Stimulated activated CD4-positive, alpha-beta T cell treated with anti-CD3 and anti-CD28 coated beads, TNF-alpha, amount 100 ng/mL, for 4 hours (primary cell): Measurements from ENCODE around the gene SUN2.

Experiments used
- DNase-seq, 3 experiments: peaks; one replicate each; pipeline ENCODE4 v3.0.0-alpha.2; 2020; ENCODE audit warnings: low read depth in 3 of 3

The SUN2 gene

DNA sequence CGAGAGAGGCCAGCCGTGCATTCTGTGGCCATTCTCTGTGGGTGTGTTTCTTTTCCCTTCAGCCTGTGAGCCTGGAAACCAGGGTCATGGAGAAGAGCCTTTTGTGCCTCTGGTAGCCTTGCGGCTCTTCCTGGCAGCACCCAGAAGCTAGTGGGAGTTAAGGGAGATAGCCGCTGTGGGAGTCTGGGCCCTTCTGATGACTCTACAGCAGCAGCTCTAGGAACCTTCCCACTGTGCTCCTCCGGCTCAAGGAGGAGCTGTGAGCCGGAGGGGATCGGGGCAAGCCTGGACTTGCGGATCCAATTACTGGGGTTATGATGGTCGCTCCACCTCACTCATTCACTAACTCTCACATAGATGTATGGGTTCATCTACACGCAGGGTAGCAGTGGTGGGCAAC, 39.5 kb downstream of the SUN2 start:
- DNase-seq: no peak

DNA sequence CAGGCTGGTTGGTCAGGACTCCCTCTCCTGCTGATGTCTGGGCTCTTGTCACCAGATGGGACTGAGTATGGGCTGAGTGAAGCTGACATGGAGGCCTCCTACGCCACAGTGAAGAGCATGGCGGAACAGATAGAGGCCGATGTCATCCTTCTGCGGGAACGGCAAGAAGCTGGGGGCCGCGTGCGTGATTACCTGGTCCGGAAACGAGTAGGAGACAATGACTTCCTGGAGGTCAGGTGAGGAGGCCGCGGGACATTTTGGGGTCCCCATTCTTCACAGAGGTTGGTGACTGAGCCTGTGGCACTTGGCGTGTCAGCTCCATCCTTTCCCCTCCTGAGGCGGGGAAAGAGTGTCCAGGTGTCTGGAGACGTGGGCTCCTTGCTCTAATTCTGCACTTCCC, 39.9 kb downstream of the SUN2 start:
- DNase-seq: no peak

DNA sequence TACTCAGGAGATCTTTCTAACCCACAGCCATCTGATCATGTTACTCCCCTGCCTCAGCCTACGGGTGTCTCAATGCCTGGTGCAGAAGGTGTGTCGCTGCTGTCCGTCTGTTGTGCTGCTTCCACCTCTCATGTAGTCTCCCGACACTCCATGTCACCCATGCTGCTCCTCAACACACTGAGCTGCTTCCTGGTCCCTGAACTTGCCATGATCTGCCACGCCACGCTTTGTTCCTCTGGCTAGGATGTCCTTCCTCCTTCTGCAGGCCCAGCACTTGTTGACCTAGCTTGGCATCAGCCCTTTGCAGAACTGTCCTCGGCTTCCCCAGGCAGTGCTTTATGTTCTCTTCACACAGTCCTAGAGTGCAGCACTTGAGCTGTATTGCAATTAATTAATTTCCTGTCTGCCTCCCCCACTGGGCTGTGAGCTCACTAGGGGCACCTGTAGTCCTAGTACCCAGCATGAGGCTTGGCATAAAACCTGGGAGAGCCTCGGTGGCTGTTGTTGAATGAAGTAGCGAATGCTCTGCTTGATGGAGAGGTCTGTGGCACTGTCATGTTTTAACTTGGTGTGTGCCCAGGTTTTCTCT, 40.5 kb downstream of the SUN2 start:
- DNase-seq: no peak

GRCh38 chr22:38713921-38714320, 41.9 kb downstream of the SUN2 start:
- DNase-seq: no peak

- no peak for DNase-seq
Observed at GRCh38 chr22:38712486-38713207, 43.2 kb downstream of the SUN2 start.

GRCh38 chr22:38710866-38711265, 44.9 kb downstream of the SUN2 start:
- no peak for DNase-seq

- DNase-seq: no peak
Observed at GRCh38 chr22:38710351-38710750, 45.4 kb downstream of the SUN2 start.

GRCh38 chr22:38709306-38709705, 46.5 kb downstream of the SUN2 start:
- no peak for DNase-seq

DNA sequence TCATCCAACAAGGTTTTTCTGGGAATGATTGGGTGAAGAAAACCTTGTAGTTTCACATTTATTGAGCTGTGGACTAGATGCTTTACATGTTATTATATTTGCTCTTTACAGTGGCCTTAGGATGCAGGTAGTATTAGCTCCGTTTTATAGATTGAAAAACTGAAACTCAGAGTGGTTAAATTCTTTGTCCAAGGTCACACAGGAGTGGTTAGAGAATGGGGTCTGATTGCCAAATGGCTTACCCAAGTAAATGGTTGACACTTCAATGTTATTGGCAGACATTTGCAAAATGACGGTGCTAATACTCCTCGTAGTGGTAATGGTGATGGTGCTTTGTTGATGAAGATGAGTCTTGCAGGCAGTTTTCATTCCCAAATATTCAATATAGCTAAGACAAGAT, 47.8 kb downstream of the SUN2 start:
- DNase-seq: no peak

DNA sequence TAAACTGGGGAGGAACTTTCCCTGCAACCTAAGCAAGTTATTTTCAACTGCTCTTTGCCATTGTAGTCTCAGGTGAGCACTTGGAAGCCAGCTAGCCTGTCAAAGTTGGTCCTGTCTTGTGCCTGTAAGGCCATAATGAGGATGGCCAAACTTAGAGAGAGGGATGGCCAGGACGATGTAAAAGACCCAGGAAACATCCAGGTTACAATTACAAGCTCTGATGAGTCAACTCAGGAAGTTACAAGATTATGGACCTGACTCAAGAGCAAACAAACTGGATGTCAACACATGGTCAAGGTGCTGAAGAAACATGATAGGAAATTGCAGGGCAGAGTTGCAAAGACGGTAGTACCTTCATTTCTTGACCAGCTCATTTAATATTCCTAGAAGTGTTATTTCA, 48.5 kb downstream of the SUN2 start:
- DNase-seq: no peak

DNA sequence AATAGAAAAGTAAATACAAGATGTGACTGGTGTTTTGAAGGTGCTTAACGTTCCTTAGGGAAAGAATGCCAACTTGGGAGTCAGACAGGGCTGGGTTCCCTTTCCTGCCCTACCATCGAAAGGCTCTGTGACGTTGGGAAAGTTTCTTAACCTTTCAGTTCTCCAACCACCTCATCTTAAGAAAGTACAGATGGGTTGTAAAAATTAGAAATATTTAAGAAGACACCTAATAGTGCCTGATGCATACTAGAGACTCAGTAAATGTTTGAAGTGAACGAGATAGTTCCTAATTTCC, 49.0 kb downstream of the SUN2 start:
- no peak for DNase-seq

DNA sequence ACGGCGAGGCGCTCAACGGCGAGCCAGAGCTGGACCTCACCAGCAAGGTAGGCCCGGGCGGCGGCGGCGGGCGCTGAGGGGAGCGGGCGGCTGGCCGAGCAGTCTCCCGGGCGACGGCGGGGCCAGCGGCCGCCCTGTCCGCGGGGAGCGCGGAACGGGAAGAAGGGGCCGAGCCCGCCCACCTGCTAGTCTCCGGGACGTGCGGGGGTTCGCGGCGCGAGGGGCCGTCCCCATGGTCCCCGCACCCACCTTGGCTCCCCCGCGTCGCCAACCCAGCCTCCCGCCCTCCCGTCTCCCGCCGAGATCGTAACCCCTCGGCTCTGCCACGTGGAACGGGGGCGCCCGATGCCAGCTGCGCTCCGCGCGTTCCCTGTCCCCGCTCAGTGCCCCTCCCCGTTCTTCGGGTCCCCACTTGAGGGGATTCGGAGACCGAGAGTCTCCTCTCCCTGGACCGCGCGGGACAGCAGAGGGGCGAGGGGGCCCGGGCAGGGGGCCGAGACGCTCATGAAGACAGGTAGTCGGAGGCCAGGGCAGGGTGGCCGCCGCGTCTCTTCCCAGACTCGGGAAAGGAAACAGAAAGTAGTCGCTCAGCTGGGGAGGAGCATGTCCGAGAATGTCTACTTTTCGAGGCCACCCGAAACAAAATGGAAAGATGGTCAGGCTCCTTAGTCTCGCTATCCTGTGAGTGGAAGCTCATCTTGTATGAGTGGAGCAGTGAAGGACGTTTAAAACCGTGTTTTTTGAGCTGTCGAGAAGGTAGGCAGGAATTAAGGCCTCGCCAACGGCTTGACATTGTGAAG, 49.5 kb downstream of the SUN2 start:
- DNase-seq: peak; percentile 19 to 36 (median 21)

DNA sequence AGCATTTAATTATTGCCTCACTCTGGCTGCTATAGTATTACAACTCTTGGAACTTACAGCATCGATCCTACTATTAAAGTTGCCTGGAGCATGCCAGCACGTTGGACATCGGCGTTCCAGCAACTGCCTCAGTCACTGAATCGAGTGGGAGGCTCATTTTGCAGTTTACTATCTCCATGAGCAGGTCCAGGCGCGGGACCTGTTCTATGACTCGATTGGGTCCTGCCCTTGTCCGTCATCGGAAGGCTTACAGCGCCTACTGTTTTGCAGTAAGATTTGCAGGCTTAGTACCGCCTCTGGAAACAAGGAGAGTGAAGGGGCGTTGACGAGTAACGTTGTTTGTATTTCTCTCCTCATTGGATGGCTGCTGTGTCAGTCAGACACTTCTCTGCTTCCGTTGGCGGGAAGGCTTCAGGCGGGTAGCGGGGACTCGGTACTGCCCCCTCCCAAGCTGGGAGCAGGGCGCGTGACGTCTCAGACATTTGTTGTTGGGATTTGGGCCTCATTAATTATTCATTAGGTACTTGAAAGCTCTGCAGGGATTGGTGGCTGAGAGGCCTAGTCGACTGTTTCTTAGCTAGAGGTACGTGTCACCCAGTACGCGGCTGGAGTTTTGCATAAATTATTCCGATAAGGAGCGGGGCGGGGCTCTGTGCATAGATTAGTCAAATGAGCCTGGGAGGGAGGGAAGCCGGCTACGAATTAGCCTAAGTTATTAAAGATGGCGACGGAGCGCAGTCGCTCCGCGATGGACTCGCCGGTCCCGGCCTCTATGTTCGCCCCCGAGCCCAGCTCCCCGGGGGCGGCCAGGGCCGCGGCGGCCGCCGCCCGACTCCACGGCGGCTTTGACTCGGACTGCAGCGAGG, 50.3 kb downstream of the SUN2 start, which contains the start of gene GTPBP1:
Gene GTPBP1 (plus strand): TSS at position 710 of the 866 bp plus-strand sequence. CDS start 12 bp downstream, at position 722.
- DNase-seq: peak; percentile 75 to 96 (median 91)

- DNase-seq: no peak
Observed at GRCh38 chr22:38704654-38705234, 51.1 kb downstream of the SUN2 start.

GRCh38 chr22:38700789-38701628, 54.8 kb downstream of the SUN2 start, which contains the start of gene JOSD1:
TSS of gene JOSD1 (minus strand) at chr22:38700943. CDS start at chr22:38699987, 956 bp downstream.
- DNase-seq: peak; percentile 94 to 97 (median 95)

DNA sequence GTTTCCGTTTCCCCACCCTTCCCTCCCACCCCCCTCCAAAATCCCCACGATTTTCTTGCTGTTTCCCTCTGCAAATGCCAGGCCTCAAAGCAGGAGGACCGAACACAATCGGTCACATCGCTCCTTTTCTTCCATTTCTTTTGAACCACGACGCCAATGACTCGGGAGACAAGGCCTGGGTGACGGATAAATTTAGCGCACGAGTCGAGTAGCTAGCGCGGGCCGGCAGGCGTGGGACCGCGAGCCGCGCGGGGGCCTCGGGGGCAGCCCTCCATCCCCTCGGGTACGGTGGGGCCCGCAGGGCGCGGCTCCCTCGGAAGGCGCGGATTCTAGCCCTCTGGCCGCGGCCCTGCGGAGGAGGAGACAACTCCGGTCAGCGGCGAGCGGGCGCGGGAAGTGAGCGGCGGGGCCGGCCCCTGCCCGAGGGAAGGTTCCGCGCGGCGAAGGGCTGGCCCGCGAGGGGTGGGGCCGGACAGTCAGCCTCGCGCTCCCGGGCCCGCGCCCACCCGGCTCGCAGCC, 55.5 kb downstream of the SUN2 start:
- DNase-seq: peak in 1 of 3 experiments; percentile 17

- DNase-seq: no peak
Observed at GRCh38 chr22:38699784-38700183, 56.0 kb downstream of the SUN2 start.

GRCh38 chr22:38699143-38699542, 56.7 kb downstream of the SUN2 start:
- DNase-seq: no peak

GRCh38 chr22:38698407-38699094, 57.2 kb downstream of the SUN2 start:
- DNase-seq: no peak
